Heart left ventricle (tissue), 16 donors: ENCODE measurements around the gene VSX2. TPM values are rescaled to one million over a fixed set of nuclear protein-coding genes. Genes with fewer than 3 reads are reported as not detected.

ENCODE experiments used
- ATAC-seq, 4 donors: fragments of 200-7000 bp; cut with Tn5 transposase; one replicate each; pipeline ENCODE4 v1.9.1; 2020 to 2022; ENCODE audit warnings: moderate library complexity in 4 of 4, mild to moderate bottlenecking in 3 of 4, moderate number of reproducible peaks in 1 of 4
- DNase-seq, 5 donors: peaks; one replicate each; pipeline ENCODE4 v3.0.0-alpha.2; 2020
- H3K27ac ChIP-seq, 12 donors: fragments of 200-600 bp; sonication (generic) in 4 of 12; one replicate each; pipeline versions ENCODE4 v1.5.0 to v1.8.0; 2016 to 2022; ENCODE audit warnings: mild to moderate bottlenecking in 2 of 12
- H3K27me3 ChIP-seq, 9 donors: fragments of 200-600 bp; sonication (generic) in 2 of 9; one replicate each; pipeline versions ENCODE4 v1.5.1 to v1.8.0; 2016 to 2022; ENCODE audit warnings: mild to moderate bottlenecking in 3 of 9
- H3K36me3 ChIP-seq, 9 donors: fragments of 200-600 bp; sonication (generic) in 2 of 9; one replicate each; pipeline versions ENCODE4 v1.5.0 to v1.8.0; 2018 to 2022; ENCODE audit warnings: mild to moderate bottlenecking in 2 of 9
- H3K4me1 ChIP-seq, 12 donors: fragments of 200-600 bp; sonication (generic) in 4 of 12; one replicate each; pipeline versions ENCODE4 v1.5.0 to v1.8.0; 2016 to 2022; ENCODE audit warnings: mild to moderate bottlenecking in 3 of 12
- H3K4me3 ChIP-seq, 12 donors: fragments of 200-600 bp; sonication (generic) in 4 of 12; one replicate each; pipeline versions ENCODE4 v1.5.0 to v1.8.0; 2017 to 2022; ENCODE audit warnings: mild to moderate bottlenecking in 9 of 12, moderate library complexity in 4 of 12
- H3K9me3 ChIP-seq, 12 donors: fragments of 200-600 bp; sonication (generic) in 4 of 12; one replicate each; pipeline versions ENCODE4 v1.5.0 to v1.8.0; 2016 to 2022; ENCODE audit warnings: mild to moderate bottlenecking in 1 of 12
- POLR2A ChIP-seq, 2 donors: fragments of 450-650 bp; IDR thresholded peaks; one replicate each; pipeline ENCODE4 v1.6.1; 2017; ENCODE audit warnings: antibody characterized with exemption in 2 of 2, mild to moderate bottlenecking in 2 of 2, moderate library complexity in 2 of 2
- WGBS, 4 donors: extraction: QIAGEN DNeasy Blood & Tissue Kit in 2 of 4; methylation state at CpG; one replicate each; pipeline versions ENCODE4 v1.1.5 to v1.1.7; 2013 to 2018; 5-methylcytosine and 5-hydroxymethylcytosine counted together
- intact Hi-C, 10 donors: fragments of 100-400 bp; cut with DNase I; formaldehyde crosslinking; loops; one replicate each; pipeline versions ENCODE4 v1.11.1 to v1.14.2; 2022
- polyA plus RNA-seq, 2 donors: library from polyadenylated mRNA; stranded (reverse); fragments of 200-250 nt; gene quantifications; one replicate each; pipeline ENCODE4 v1.2.3, GENCODE V29; 2013
- total RNA-seq, 9 donors: library from RNA; depleted of rRNA in 2 of 9; stranded (reverse); fragments of >200 nt in 2 of 9; fragmentation: NEBNext Ultra II Directional in 3 of 9; extraction: Animal tissue kit (Norgen Biotek cat#: 25700) in 3 of 9; gene quantifications; one replicate each; pipeline versions ENCODE4 v1.1.0 to v1.2.4, GENCODE V29; 2016 to 2023
- TF ChIP-seq, protein P1 (sequence below), 12 donors: fragments of 200-600 bp; sonication (generic) in 4 of 12; IDR thresholded peaks; one replicate each; pipeline versions ENCODE4 v1.5.0 to v1.8.0; 2018 to 2022; ENCODE audit warnings: antibody characterized with exemption in 12 of 12, mild to moderate bottlenecking in 5 of 12
- donor health status: ischemic (EF 13 %, LVEDD 7.1; RV severe dilation, severe dysfunction).
- donor health status: healthy with polysubstance abuse.
- donor health status: DM: no; HTN: yes; CAD: no.
- donor health status: DM: no; HTN: no; CAD: no.
- donor health status: ischemic (EF 25% LVEDD 6.9; RV normal size, moderate dysfunction).
- donor health status: ischemic (EF 25% LVEDD 5.7; RV mildly dilated, moderate dysfunction).
- donor health status: healthy.
- donor health status: DM: yes; HTN: yes; CAD: no.
- donor health status: ischemic (EF 35%, LVEDD 5.7; RV mildly dilated, moderate dysfunction).
- donor health status: nonischemic (EF 11% LVEDD 7.7; RV severe dilation, severe dysfunction).
- donor health status: DM: yes; HTN: yes; CAD: no.
- donor health status: PGD.
- donor health status: ischemic (EF 29% LVEDD 5.4; RV normal size, mild dysfunction).
- donor health status: nonischemic (EF 23%, LVEDD 6.1; RV moderate dilation, normal function).

Gene VSX2
- total and polyA plus RNA-seq, 11 donors: 0.08 TPM; not detected in 10

- Histone ChIP-seq H3K27ac (no peak overlapping the region), H3K27me3 (peaks cover 0 to 68% (median 18%) of the 10 kb centered on the region in 9 donors), H3K4me3 (no peak overlapping the region), H3K9me3 (no peaks in the 10 kb centered on the region), H3K4me1 (peaks cover 0 to 13% (median 0%) of the 10 kb centered on the region in 12 donors), H3K36me3 (no peaks in the 10 kb centered on the region)
- no peak for TF ChIP-seq POLR2A (IDR thresholded peaks at IDR 0.05)
- TF ChIP-seq, protein P1, sequence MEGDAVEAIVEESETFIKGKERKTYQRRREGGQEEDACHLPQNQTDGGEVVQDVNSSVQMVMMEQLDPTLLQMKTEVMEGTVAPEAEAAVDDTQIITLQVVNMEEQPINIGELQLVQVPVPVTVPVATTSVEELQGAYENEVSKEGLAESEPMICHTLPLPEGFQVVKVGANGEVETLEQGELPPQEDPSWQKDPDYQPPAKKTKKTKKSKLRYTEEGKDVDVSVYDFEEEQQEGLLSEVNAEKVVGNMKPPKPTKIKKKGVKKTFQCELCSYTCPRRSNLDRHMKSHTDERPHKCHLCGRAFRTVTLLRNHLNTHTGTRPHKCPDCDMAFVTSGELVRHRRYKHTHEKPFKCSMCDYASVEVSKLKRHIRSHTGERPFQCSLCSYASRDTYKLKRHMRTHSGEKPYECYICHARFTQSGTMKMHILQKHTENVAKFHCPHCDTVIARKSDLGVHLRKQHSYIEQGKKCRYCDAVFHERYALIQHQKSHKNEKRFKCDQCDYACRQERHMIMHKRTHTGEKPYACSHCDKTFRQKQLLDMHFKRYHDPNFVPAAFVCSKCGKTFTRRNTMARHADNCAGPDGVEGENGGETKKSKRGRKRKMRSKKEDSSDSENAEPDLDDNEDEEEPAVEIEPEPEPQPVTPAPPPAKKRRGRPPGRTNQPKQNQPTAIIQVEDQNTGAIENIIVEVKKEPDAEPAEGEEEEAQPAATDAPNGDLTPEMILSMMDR (IDR thresholded peaks at IDR 0.05): no peak
- intact Hi-C loops: no loop called here
- no peak for ATAC-seq
- no peak for DNase-seq
- 83 to 91% (median 88%) methylated on average over 6 of the region's 6 CpGs for WGBS, 4 donors
Measured at GRCh38 chr14:74220991-74221390, 18.3 kb upstream of the VSX2 start.

- TF ChIP-seq, protein P1 (IDR thresholded peaks at IDR 0.05): no peak
- no peak for TF ChIP-seq POLR2A (IDR thresholded peaks at IDR 0.05)
- DNase-seq (no peak), ATAC-seq (no peak)
- intact Hi-C loops: no loop called here
- Histone ChIP-seq H3K27ac (no peak overlapping the region), H3K27me3 (peaks cover 0 to 68% (median 18%) of the 10 kb centered on the region in 9 donors), H3K4me1 (peaks cover 0 to 13% (median 0%) of the 10 kb centered on the region in 12 donors), H3K36me3 (no peaks in the 10 kb centered on the region), H3K9me3 (no peaks in the 10 kb centered on the region), H3K4me3 (no peak overlapping the region)
- WGBS, 4 donors: 83 to 92% (median 88%) methylated on average over 7 of the region's 7 CpGs
Measured at GRCh38 chr14:74221741-74222140, 17.5 kb upstream of the VSX2 start.

GRCh38 chr14:74223016-74223415 is 16.2 kb upstream of the VSX2 start:
- H3K36me3 ChIP-seq: no peaks in the 10 kb centered on the region
- no peak for TF ChIP-seq POLR2A (IDR thresholded peaks at IDR 0.05)
- TF ChIP-seq, protein P1 (IDR thresholded peaks at IDR 0.05): no peak
- ATAC-seq: no peak
- 76 to 83% (median 80%) methylated on average over 6 of the region's 6 CpGs for WGBS, 4 donors
- H3K4me3 ChIP-seq: no peak overlapping the region
- H3K4me1 ChIP-seq: peaks cover 0 to 6% (median 0%) of the 10 kb centered on the region in 12 donors
- H3K27ac ChIP-seq: no peak overlapping the region
- DNase-seq: no peak
- H3K27me3 ChIP-seq: peaks cover 0 to 56% (median 13%) of the 10 kb centered on the region in 9 donors
- H3K9me3 ChIP-seq: no peaks in the 10 kb centered on the region
- intact Hi-C loops: no loop called here

DNA sequence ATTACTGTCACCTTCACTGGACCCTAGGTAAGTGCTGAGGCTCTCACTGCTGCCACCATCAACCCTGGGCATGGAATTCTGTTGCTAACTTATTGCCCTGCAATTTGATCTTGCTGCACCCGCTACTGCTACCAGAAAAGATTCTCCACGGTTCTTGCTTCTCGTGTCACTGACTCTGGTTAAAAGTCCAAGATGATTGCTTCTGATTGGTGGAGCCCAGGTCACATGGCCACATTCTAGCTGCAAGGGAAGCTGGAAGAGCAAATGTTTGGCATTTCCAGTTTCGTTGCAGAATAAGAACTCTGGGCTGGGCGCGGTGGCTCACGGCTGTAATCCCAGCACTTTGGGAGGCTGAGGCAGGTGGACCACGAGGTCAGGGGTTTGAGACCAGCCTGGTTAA is 7.5 kb upstream of the VSX2 start:
- Histone ChIP-seq H3K27ac (no peak overlapping the region), H3K9me3 (peaks cover 0 to 10% (median 2%) of the 10 kb centered on the region in 12 donors), H3K4me3 (no peak overlapping the region), H3K4me1 (no peaks in the 10 kb centered on the region), H3K27me3 (peaks cover 0 to 30% (median 7%) of the 10 kb centered on the region in 9 donors), H3K36me3 (no peaks in the 10 kb centered on the region)
- DNase-seq: no peak
- TF ChIP-seq, protein P1 (IDR thresholded peaks at IDR 0.05): no peak
- no peak for TF ChIP-seq POLR2A (IDR thresholded peaks at IDR 0.05)
- no peak for ATAC-seq
- intact Hi-C loops: no loop called here
- WGBS, 4 donors: 85 to 89% (median 87%) methylated on average over 8 of the region's 8 CpGs
